Stimulated activated naive B cell treated with anti-CD40 and anti-IgM and Interleukin-4, amounts not matched to agents 10 μg/mL and 1 μg/mL and 100 μg/mL, for 72 hours (primary cell): ENCODE data around the gene FRS3.

Experiments
- ATAC-seq, 2 donors: fragments of 150-1000 bp; cut with Tn5 transposase; replicated peaks; 2 replicates each; pipeline ENCODE4 v1.10.0; 2021; ENCODE audit warnings: moderate library complexity in 1 of 2
- DNase-seq: peaks from one replicate; pipeline ENCODE4 v3.0.0; 2021
- H3K27ac Mint-ChIP-seq: one replicate; pipeline ENCODE4 v1.8.0; 2022; ENCODE audit warnings: mild to moderate bottlenecking, mixed read lengths
- H3K27me3 Mint-ChIP-seq, 2 donors: one replicate each; pipeline ENCODE4 v1.8.0; 2022; ENCODE audit warnings: mixed read lengths in 2 of 2
- H3K36me3 Mint-ChIP-seq, 2 donors: one replicate each; pipeline ENCODE4 v1.8.0; 2022; ENCODE audit warnings: mixed read lengths in 2 of 2, mild to moderate bottlenecking in 1 of 2
- H3K4me1 Mint-ChIP-seq, 2 donors: one replicate each; pipeline ENCODE4 v1.8.0; 2022; ENCODE audit warnings: mixed read lengths in 2 of 2, mild to moderate bottlenecking in 1 of 2
- H3K4me3 Mint-ChIP-seq, 2 donors: one replicate each; pipeline ENCODE4 v1.8.0; 2022; ENCODE audit warnings: mild to moderate bottlenecking in 2 of 2, mixed read lengths in 2 of 2, moderate library complexity in 1 of 2
- H3K9me3 Mint-ChIP-seq, 2 donors: one replicate each; pipeline ENCODE4 v1.8.0; 2022; ENCODE audit warnings: mixed read lengths in 2 of 2, mild to moderate bottlenecking in 1 of 2

FRS3 gene

GRCh38 chr6:41748102-41748477, 31.6 kb downstream of the FRS3 start:
- Mint-ChIP-seq H3K27ac (no peak overlapping the region), H3K4me3 (no peak overlapping the region), H3K27me3 (peaks cover 0 to 6% of the 10 kb centered on the region in 2 donors), H3K36me3 (no peaks in the 10 kb centered on the region), H3K9me3 (no peaks in the 10 kb centered on the region), H3K4me1 (peaks cover 0 to 2% of the 10 kb centered on the region in 2 donors)
- no peak for ATAC-seq
- no peak for DNase-seq

DNA sequence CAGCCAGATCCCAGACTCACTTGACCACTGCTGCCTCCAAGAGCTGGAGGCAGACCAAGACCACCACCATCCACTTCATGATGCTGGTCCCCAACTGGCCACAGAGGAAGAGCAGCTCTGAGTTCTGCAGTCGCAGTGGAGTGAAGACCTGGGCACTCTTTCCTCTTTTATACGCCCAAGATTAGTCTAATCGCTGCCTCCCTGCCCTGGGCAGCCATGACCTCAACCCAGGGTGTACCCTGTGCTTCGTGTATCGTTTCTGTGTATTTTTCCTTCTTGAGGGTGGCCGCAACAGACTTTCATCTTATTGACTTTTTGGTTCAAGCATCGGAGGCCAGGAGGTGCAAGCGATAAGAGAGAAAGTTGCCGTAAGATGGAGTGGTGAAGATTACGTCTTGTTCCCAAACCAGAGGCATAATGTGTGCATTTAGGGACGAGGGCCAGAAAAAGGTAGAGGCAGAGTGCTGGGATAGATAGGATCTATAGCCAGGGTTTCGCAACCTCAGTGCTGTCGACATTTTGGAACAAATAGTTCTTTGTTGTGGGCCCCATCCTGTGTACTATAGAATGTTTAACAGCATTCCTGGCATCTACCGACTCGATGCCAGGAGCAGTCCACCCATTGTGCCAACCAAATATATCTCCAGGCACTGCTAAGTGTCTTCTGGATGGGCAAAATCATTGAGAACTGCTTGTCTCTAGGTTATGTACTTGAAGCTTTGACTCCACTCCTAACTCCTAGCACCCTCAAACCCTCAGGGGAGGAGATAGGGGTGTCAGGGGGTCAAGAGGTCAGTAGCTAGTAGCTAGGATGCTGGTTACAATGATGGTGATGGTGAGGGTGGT, 32.2 kb downstream of the FRS3 start, which contains the start of gene PGC:
PGC (minus strand) TSS at position 142 of the 846 bp plus-strand sequence; CDS start at position 79, 63 bp downstream.
- Mint-ChIP-seq H3K36me3 (no peaks in the 10 kb centered on the region), H3K27me3 (peaks cover 0 to 6% of the 10 kb centered on the region in 2 donors), H3K27ac (no peak within 1 kb of the TSS), H3K9me3 (no peaks in the 10 kb centered on the region), H3K4me3 (no peak within 1 kb of the TSS), H3K4me1 (peaks cover 0 to 2% of the 10 kb centered on the region in 2 donors)
- ATAC-seq (no peak), DNase-seq (no peak)

DNA sequence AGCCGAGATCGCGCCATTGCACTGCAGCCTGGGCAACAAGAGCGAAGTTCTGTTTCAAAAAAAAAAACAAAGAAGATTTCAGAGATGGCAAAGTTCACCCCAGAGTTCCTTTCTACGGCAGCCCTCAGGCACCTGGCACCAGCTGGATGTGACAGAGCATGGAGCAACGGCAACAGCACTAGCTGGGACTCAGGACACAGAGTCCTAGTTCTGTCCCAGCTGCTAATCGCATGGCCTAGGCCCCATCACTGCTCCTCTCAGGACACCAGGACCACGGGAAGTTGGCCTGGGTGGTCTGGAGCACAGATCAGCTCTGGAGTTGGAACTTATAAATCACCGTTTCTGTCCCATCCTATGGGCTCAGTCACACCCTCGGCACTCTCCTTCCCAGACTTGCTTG, 33.6 kb downstream of the FRS3 start:
- H3K4me3 Mint-ChIP-seq = no peak overlapping the region
- H3K27ac Mint-ChIP-seq = no peak overlapping the region
- peaks cover 0 to 2% of the 10 kb centered on the region in 2 donors for H3K4me1 Mint-ChIP-seq
- no peaks in the 10 kb centered on the region for H3K36me3 Mint-ChIP-seq
- no peak for DNase-seq
- ATAC-seq = no peak
- peaks cover 0 to 6% of the 10 kb centered on the region in 2 donors for H3K27me3 Mint-ChIP-seq
- no peaks in the 10 kb centered on the region for H3K9me3 Mint-ChIP-seq

DNA sequence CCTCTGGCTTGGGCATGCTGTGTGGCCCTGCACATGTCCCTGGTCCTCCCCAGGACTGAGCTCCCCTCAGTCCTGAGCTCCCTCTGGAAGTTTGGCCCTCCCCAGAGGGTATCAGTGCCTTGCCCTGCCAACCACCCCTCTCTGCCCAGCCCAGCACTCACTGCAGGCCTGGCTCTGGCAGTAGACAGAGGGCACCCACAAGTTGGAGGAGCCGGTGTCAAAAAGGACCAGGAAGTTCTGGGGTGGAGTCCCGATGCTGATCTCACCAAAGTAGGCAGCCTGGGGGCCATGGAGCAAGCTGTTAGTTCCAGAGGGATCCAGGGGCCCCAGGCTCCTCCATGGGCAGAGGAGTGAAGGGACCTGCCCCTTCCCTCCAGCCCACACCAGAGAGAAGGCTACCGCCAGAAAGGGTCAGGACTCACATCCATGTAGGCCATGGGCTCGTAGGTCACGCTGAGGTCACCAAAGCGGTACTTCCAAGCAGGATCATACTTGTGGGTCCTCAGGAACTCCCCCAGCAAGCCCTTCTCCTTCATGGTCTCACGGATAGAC, 35.4 kb downstream of the FRS3 start:
- no peak for DNase-seq
- Mint-ChIP-seq H3K27me3 (no peaks in the 10 kb centered on the region), H3K4me1 (peaks cover 0 to 2% of the 10 kb centered on the region in 2 donors), H3K9me3 (no peaks in the 10 kb centered on the region), H3K27ac (no peak overlapping the region), H3K4me3 (no peak overlapping the region), H3K36me3 (no peaks in the 10 kb centered on the region)
- no peak for ATAC-seq

DNA sequence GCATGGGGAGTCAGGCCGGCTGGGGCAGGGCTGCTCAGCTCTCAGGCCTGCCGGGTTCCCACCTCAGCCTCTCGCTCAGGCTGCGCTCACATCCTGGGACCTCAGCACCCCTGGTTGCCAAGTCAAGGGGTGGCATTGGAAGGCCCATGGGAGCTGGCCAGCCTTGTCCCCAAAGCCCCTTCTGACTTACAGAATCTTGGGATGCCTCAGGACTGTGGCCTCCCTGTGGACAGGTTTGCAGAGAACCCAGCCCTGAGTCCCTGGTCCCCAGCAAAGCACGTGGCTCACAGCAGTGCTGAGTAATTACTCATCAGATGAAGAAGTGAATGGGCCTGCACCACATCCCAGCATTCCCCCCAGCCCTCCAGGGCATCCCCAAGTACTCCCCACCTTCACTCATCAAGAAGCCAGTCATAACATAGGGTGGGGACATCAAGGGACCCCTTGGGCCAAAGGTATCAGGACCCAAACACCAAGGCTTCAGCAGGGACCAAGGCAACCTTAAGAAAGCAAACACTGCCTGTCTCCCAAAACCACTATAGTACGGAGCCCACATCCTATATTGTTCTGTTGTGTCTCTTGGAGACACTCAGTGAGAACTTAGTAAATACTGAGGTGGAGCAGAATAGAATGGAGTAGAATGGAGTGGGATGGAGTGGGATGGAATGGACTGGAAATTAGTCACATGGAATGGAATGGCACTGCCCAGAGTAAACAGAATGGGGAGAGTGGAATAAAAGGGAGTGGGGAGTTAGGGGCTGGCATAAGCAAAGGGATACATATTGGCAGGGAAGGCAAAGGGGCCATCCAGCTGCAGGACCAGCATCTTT, 36.1 kb downstream of the FRS3 start:
- no peaks in the 10 kb centered on the region for H3K36me3 Mint-ChIP-seq
- H3K4me3 Mint-ChIP-seq = no peak overlapping the region
- DNase-seq = no peak
- ATAC-seq = no peak
- no peaks in the 10 kb centered on the region for H3K9me3 Mint-ChIP-seq
- no peak overlapping the region for H3K27ac Mint-ChIP-seq
- peaks cover 0 to 2% of the 10 kb centered on the region in 2 donors for H3K4me1 Mint-ChIP-seq
- H3K27me3 Mint-ChIP-seq = no peaks in the 10 kb centered on the region

GRCh38 chr6:41741625-41742490, 37.8 kb downstream of the FRS3 start:
- no peak overlapping the region for H3K4me3 Mint-ChIP-seq
- H3K9me3 Mint-ChIP-seq = no peaks in the 10 kb centered on the region
- peaks cover 0 to 2% of the 10 kb centered on the region in 2 donors for H3K4me1 Mint-ChIP-seq
- DNase-seq (no peak), ATAC-seq (no peak)
- H3K27ac Mint-ChIP-seq = no peak overlapping the region
- H3K36me3 Mint-ChIP-seq = no peaks in the 10 kb centered on the region
- H3K27me3 Mint-ChIP-seq = no peaks in the 10 kb centered on the region

DNA sequence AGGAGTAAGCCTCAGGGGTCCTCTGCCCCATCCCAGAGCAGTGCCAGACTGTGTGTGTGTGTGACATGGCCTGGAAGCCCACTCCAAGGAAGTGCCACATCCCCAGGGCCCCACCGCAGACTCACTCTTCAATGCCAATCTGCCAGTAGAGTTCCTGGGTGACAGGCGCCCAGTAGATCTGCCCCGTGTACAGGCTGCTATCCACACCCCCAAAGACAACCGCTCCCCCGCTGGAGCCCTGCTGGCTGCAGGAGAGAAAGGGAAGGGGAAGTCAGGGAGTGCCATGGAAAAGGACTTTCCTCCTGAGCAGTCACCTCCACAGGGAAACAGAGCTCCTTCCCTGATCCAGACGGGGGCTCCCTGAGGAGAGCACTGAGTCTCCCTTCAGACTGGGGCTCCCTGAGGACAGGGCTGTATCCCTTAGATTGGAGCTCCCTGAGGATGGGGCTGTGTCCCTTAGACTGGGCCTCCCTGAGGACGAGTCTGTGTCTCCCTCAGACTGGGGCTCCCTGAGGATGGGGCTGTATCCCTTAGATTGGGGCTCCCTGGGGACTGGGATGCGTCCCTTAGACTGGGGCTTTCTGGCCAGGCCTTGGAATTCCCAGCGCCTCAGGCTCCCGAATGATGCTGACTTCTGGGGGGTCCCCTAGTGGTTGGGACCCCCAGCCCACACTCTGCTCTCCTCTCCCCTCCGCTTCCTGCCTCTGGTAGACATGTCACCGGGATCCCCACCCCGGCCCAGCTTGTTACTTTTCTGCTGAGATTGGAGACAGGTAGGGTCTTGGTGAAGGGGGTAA, 39.1 kb downstream of the FRS3 start:
- H3K4me3 Mint-ChIP-seq = no peak overlapping the region
- ATAC-seq = no peak
- peaks cover 4 to 7% of the 10 kb centered on the region in 2 donors for H3K4me1 Mint-ChIP-seq
- H3K27me3 Mint-ChIP-seq = no peaks in the 10 kb centered on the region
- no peak overlapping the region for H3K27ac Mint-ChIP-seq
- H3K9me3 Mint-ChIP-seq = no peaks in the 10 kb centered on the region
- no peaks in the 10 kb centered on the region for H3K36me3 Mint-ChIP-seq
- DNase-seq = no peak

DNA sequence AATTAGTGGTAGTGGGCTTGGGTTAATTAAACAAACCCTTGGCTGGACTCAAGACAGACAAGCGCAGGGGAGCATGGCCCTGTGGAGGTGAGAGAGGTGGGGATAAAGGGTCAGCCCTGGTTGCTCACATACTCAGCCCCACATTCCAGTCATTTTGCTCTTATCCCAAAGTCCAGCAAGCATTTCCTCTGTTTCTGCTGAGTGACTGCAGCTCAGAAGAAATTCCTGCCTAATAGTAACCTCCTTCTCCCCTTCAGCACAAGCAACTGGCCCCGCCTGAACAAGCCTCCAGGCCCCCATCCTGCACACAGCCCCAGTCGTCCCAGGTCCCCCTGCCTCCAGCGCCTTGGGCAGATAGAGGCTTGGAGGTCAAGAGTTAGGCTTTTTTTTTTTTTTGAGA, 40.7 kb downstream of the FRS3 start:
- no peaks in the 10 kb centered on the region for H3K27me3 Mint-ChIP-seq

GRCh38 chr6:41737591-41738130, 42.0 kb downstream of the FRS3 start:
- peaks cover under 1 to 1% of the 10 kb centered on the region in 2 donors for H3K36me3 Mint-ChIP-seq
- ATAC-seq (no peak), DNase-seq (no peak)
- H3K27me3 Mint-ChIP-seq = no peaks in the 10 kb centered on the region
- no peak overlapping the region for H3K27ac Mint-ChIP-seq
- peaks cover 7 to 8% of the 10 kb centered on the region in 2 donors for H3K4me1 Mint-ChIP-seq
- H3K4me3 Mint-ChIP-seq = no peak overlapping the region
- H3K9me3 Mint-ChIP-seq = no peaks in the 10 kb centered on the region

More for the DNA sequence above, 40.7 kb downstream of the FRS3 start:
- Mint-ChIP-seq H3K4me3 (no peak overlapping the region), H3K9me3 (no peaks in the 10 kb centered on the region), H3K4me1 (peaks cover 4 to 5% of the 10 kb centered on the region in 2 donors), H3K36me3 (no peaks in the 10 kb centered on the region), H3K27ac (no peak overlapping the region)
- ATAC-seq (no peak), DNase-seq (no peak)

- Mint-ChIP-seq H3K27ac (no peak overlapping the region), H3K4me1 (peaks cover 11 to 12% of the 10 kb centered on the region in 2 donors), H3K9me3 (no peaks in the 10 kb centered on the region), H3K36me3 (peaks cover 5 to 6% of the 10 kb centered on the region in 2 donors), H3K4me3 (no peak overlapping the region), H3K27me3 (no peaks in the 10 kb centered on the region)
- ATAC-seq (no peak), DNase-seq (no peak)
These were observed 42.7 kb downstream of the FRS3 start for GRCh38 chr6:41736800-41737555.

- no peaks in the 10 kb centered on the region for H3K9me3 Mint-ChIP-seq
- H3K4me1 Mint-ChIP-seq = peaks cover 15 to 18% of the 10 kb centered on the region in 2 donors
- H3K27ac Mint-ChIP-seq = no peak overlapping the region
- no peak for ATAC-seq
- H3K27me3 Mint-ChIP-seq = no peaks in the 10 kb centered on the region
- DNase-seq = no peak
- peak overlapping the region in 1 of 2 donors; percentile 4 for H3K4me3 Mint-ChIP-seq
- H3K36me3 Mint-ChIP-seq = peaks cover 10% of the 10 kb centered on the region in 2 donors
These were observed 43.4 kb downstream of the FRS3 start for GRCh38 chr6:41736186-41736733.
